Spinal cord (tissue), 10 donors: ENCODE results near the gene PAK6. TPM values are rescaled to one million over a fixed set of nuclear protein-coding genes. Genes with fewer than 3 reads are reported as not detected.
A peak's percentile ranks its signal among the peaks of the same experiment; 100 is the strongest.

ENCODE experiments used
- DNase-seq, 6 donors: peaks; one replicate each; pipeline versions ENCODE4 v3.0.0 to v3.0.0-alpha.2; 2013 to 2015; ENCODE audit warnings: low spot score in 6 of 6, low read depth in 4 of 6
- H3K27ac ChIP-seq: one replicate; pipeline ENCODE4 v1.5.1; 2013; ENCODE audit warnings: low read depth, low read length, control low read depth
- H3K27me3 ChIP-seq: one replicate; pipeline ENCODE4 v1.6.1; 2013; ENCODE audit warnings: low read length; ENCODE audit not compliant: control insufficient read depth, insufficient read depth
- H3K36me3 ChIP-seq: one replicate; pipeline ENCODE4 v1.6.1; 2013; ENCODE audit warnings: low read length; ENCODE audit not compliant: control insufficient read depth, insufficient read depth
- H3K4me1 ChIP-seq: one replicate; pipeline ENCODE4 v1.6.1; 2013; ENCODE audit warnings: low read length; ENCODE audit not compliant: control insufficient read depth, insufficient read depth
- H3K4me3 ChIP-seq: one replicate; pipeline ENCODE4 v1.5.1; 2013; ENCODE audit warnings: low read depth, low read length, control low read depth
- H3K9me3 ChIP-seq: one replicate; pipeline ENCODE4 v1.6.1; 2013; ENCODE audit warnings: low read length; ENCODE audit not compliant: control insufficient read depth, insufficient read depth
- WGBS: methylation state at CpG from one replicate; pipeline ENCODE4 v1.1.5; 2013; ENCODE audit warnings: missing lambda C conversion rate; ENCODE audit not compliant: insufficient coverage; 5-methylcytosine and 5-hydroxymethylcytosine counted together
- long read RNA-seq, 4 donors: transcript quantifications; one replicate each; lab custom pipeline, GENCODE V29; 2026
- polyA plus RNA-seq, 2 donors: library from polyadenylated mRNA; unstranded; fragments of 120-200 nt; gene quantifications; one replicate each; pipeline ENCODE4 v1.2.1, GENCODE V29; 2013; ENCODE audit not compliant: insufficient read length in 2 of 2
- total RNA-seq, 2 donors: library from RNA; depleted of rRNA in 1 of 2; stranded (reverse); fragments of 120-200 nt in 1 of 2; fragments of >200 nt in 1 of 2; gene quantifications; one replicate each; pipeline versions ENCODE4 v1.2.3 to v1.2.4, GENCODE V29; 2013 to 2014
- donor health status: healthy.

Gene PAK6
- total RNA-seq (1 to 10 TPM; 4.4 to 5.0 TPM), polyA plus RNA-seq (10 to 100 TPM; 25.6 to 25.7 TPM)
- long read RNA-seq, donor 1, full-length matches to known transcripts = 4 of 4 reads
- long read RNA-seq, donor 1, partial matches to known transcripts = 0 of 4 reads
- long read RNA-seq, donor 1, other reads (novel, unspliced or antisense) = 0 of 4 reads
- long read RNA-seq, donor 2 = 0 reads
- long read RNA-seq, donor 3, full-length matches to known transcripts = 1 of 1 reads
- long read RNA-seq, donor 3, partial matches to known transcripts = 0 of 1 reads
- long read RNA-seq, donor 3, other reads (novel, unspliced or antisense) = 0 of 1 reads
- long read RNA-seq, donor 4 = 0 reads

DNA sequence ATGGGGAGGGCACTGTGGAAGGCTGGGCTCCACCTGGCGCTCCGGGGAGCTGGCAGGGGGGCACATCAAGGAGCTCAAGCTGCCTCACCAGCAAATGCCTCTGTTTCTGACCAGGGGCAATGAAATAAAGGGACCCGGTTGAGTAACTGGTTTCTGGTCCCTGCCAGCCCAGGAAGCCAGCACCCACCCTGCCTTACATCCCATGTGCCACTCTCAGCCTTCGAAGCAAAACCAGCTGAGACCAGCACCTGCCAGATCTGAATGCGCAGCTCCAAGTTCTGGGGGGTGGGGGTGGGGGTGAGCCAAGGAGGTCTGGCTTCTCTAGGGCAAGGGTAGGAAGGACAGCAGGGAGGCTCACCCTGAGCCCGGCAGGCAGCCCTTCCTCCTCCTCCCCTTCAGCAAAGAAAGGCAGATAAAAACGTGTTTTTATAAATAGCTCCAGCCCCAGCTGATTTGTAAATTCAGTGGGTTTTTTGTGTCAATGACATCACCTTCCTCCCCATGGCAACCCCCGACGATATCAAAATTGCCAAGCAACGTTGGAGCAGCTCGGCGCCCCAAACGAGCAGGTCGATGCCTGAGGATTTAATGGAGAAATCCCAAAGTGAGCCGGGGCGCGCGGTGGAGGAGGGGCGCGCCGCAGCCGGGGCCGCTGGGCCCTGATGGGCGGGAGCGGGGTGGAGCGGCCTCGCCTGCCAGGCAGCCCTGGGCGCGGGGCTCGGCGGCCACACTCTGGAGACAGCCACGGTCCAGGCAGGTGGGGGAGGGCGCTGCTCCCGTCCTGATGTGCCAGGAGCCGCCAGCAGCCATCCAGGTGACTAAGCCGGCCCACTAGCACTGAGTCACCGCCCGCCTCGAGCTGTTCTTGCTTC is at the start of gene PAK6:
Gene PAK6 (plus strand): TSS at position 532 of the 872 bp plus-strand sequence. CDS start 25,723 bp downstream, outside the sequence.
- H3K4me1 ChIP-seq = peaks cover 46% of the 10 kb centered on the region
- peak within 1 kb of the TSS; percentile 24 for H3K4me3 ChIP-seq
- H3K27ac ChIP-seq = no peak within 1 kb of the TSS
- H3K27me3 ChIP-seq = peaks cover 3% of the 10 kb centered on the region
- H3K9me3 ChIP-seq = no peaks in the 10 kb centered on the region
- 3% methylated on average over 32 of the region's 39 CpGs for WGBS
- DNase-seq = peak in 2 of 6 donors; percentile 78 to 82
- peaks cover 8% of the 10 kb centered on the region for H3K36me3 ChIP-seq

DNA sequence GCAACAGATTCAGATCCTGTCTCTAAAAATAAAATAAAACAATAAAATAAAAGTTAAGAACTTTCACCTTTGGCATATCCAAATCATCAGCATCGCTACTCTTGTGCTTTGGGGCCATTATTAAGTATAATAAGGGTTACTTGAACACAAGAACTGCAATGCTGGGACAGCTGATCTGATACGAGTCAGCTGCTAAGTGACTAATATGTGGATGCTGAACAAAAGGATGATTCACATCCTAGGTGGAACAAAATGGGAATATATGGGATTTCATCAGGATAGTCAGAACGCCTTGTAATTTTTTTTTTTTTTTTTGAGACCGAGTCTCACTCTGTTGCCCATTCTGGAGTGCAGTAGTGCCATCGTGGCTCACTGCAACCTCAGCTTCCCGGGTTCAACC is 48.3 kb upstream of the PAK6 start:
- H3K4me1 ChIP-seq = no peaks in the 10 kb centered on the region
- no peaks in the 10 kb centered on the region for H3K9me3 ChIP-seq
- H3K36me3 ChIP-seq = peaks cover 2% of the 10 kb centered on the region
- DNase-seq = no peak
- no peaks in the 10 kb centered on the region for H3K27me3 ChIP-seq
- no peak overlapping the region for H3K4me3 ChIP-seq
- 90% methylated on average over 5 of the region's 6 CpGs for WGBS
- no peak overlapping the region for H3K27ac ChIP-seq

- WGBS = 100% methylated on average over 1 of the region's 1 CpG
- H3K4me3 ChIP-seq = no peak overlapping the region
- no peaks in the 10 kb centered on the region for H3K9me3 ChIP-seq
- DNase-seq = no peak
- no peaks in the 10 kb centered on the region for H3K4me1 ChIP-seq
- H3K27ac ChIP-seq = no peak overlapping the region
- H3K36me3 ChIP-seq = no peaks in the 10 kb centered on the region
- no peaks in the 10 kb centered on the region for H3K27me3 ChIP-seq
Measured at GRCh38 chr15:40192942-40193341, 45.9 kb upstream of the PAK6 start.

GRCh38 chr15:40197434-40197833 is 41.4 kb upstream of the PAK6 start:
- Histone ChIP-seq H3K36me3 (no peaks in the 10 kb centered on the region), H3K4me3 (no peak overlapping the region), H3K27me3 (no peaks in the 10 kb centered on the region), H3K27ac (no peak overlapping the region), H3K9me3 (no peaks in the 10 kb centered on the region), H3K4me1 (no peaks in the 10 kb centered on the region)
- no peak for DNase-seq
- WGBS = no CpG with 5 or more reads among the region's 1 CpG

- Histone ChIP-seq H3K9me3 (no peaks in the 10 kb centered on the region), H3K27me3 (no peaks in the 10 kb centered on the region), H3K27ac (no peak overlapping the region), H3K36me3 (no peaks in the 10 kb centered on the region), H3K4me3 (no peak overlapping the region), H3K4me1 (no peaks in the 10 kb centered on the region)
- 92% methylated on average over 1 of the region's 1 CpG for WGBS
- DNase-seq = no peak
Measured at GRCh38 chr15:40198355-40199085, 40.3 kb upstream of the PAK6 start.

DNA sequence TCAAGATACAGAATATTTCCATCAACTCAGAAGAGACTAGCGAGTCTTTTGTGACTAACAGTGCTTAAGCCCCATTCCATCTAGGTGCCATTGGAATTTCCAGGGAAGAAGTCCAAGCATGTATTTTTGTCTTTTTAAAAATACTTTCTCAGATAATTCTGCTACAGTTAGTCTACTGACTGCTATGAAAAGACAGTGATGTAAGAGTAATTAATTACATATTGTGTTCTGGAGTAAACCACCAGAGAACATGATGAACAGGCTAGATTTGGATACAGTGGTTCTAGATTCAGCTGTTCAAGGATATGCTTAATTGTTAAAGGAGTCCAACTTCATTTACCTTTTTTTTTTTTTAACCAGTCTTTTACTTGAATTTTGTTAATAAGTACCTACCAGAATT is 34.8 kb upstream of the PAK6 start:
- Histone ChIP-seq H3K4me1 (no peaks in the 10 kb centered on the region), H3K27ac (no peak overlapping the region), H3K9me3 (no peaks in the 10 kb centered on the region), H3K27me3 (no peaks in the 10 kb centered on the region), H3K4me3 (no peak overlapping the region), H3K36me3 (peaks cover under 1% of the 10 kb centered on the region)
- no peak for DNase-seq
- WGBS = no CpG with 5 or more reads among the region's 1 CpG

DNA sequence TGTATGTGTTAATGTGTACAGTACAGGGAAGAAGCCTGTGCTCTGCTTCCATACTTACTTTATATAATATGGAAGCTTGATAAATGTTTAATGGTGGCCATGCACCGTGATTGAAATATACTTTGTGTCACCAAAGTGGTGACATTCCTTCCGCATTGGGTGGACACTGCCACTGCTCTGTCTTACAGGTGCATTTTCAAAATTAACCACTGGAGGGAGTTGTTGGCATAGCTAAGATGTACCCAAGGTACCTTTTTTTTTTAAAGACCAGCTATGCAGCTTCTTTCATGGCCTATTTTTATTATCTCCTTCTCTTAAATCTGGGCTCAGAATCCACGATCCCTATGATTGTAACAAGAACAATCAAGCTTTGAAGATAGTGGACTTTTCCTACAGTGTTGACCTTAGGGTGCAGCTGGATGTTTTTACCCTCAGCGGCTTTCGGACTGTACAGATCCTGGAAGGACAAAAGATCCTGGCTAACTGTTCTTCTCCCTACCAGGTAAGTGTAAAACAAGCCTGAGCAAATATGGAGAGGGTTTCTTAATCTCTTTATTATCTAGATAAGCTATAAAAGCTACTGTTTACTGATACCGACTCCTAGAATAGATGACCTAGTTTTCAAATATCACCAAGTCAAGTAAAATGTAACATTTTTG is 21.6 kb upstream of the PAK6 start:
- H3K4me1 ChIP-seq = no peaks in the 10 kb centered on the region
- H3K36me3 ChIP-seq = no peaks in the 10 kb centered on the region
- H3K27me3 ChIP-seq = no peaks in the 10 kb centered on the region
- WGBS = 33% methylated on average over 1 of the region's 6 CpGs
- peak in 5 of 6 donors; percentile 62 to 96 (median 78) for DNase-seq
- H3K9me3 ChIP-seq = no peaks in the 10 kb centered on the region
- H3K27ac ChIP-seq = no peak overlapping the region
- H3K4me3 ChIP-seq = peak overlapping the region; percentile 12

DNA sequence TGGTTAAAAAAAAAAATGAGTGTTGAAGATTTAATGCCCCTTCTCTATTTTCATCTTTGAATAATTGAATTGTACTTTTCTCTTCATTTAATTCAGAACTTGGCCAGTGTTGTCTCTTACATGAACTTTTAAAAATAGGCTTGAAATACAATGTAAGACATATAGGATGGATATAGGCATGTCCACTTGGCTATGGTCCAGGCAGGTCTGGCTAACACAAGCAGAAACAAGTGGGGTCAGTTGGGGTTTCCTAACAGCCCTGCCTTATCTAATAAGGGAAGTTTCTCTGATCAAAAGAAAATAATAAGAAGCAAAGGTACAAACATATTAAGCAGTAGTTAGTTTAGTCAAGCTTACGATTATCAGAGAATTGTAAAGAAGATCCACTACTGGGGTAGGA is 19.1 kb upstream of the PAK6 start:
- no peak for DNase-seq
- WGBS = 100% methylated on average over 1 of the region's 1 CpG
- Histone ChIP-seq H3K9me3 (no peaks in the 10 kb centered on the region), H3K4me1 (no peaks in the 10 kb centered on the region), H3K4me3 (no peak overlapping the region), H3K27ac (no peak overlapping the region), H3K36me3 (no peaks in the 10 kb centered on the region), H3K27me3 (no peaks in the 10 kb centered on the region)

DNA sequence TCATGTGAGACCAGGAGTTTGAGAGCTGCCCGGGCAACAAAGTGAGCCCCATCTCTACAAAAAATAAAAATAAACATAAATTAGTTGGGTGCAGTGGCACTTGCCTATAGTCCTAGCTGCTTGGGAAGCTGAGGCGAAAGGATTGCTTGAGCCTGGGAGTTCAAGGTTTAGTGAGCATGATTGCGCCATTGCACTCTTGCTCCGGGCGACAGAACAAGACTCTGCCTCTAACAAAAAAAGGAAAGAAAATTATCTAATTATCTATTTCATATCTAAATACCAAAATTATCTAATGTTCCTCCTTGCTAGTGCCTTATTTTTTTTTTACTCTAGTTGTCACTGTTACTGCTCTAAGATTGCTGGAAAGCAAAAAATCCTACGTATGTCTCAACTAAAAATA is 16.7 kb upstream of the PAK6 start:
- Histone ChIP-seq H3K27ac (no peak overlapping the region), H3K4me1 (no peaks in the 10 kb centered on the region)

More for the DNA sequence above, 16.7 kb upstream of the PAK6 start:
- no CpG with 5 or more reads among the region's 6 CpGs for WGBS
- H3K9me3 ChIP-seq = no peaks in the 10 kb centered on the region
- DNase-seq = no peak
- H3K36me3 ChIP-seq = no peaks in the 10 kb centered on the region
- no peak overlapping the region for H3K4me3 ChIP-seq
- H3K27me3 ChIP-seq = no peaks in the 10 kb centered on the region
